Fibroblast of lung (primary cell): ENCODE data around the gene TSC22D1.

Source experiments
- EZH2 ChIP-seq: IDR thresholded peaks from 2 replicates; pipeline ENCODE4 v1.5.1; 2012; ENCODE audit warnings: low read length, control low read depth, mild to moderate bottlenecking; ENCODE audit errors: missing control alignments
- TF ChIP-seq, protein P1 (sequence below), 2 donors: IDR thresholded peaks in 1 of 2; conservative IDR thresholded peaks in 1 of 2; 1 replicate in 1 of 2; 2 replicates in 1 of 2; pipeline ENCODE4 v1.5.1; 2011 to 2012; ENCODE audit warnings: low read length in 2 of 2, control low read depth in 1 of 2, inconsistent platforms in 1 of 2, low read depth in 1 of 2, mild to moderate bottlenecking in 1 of 2

DNA sequence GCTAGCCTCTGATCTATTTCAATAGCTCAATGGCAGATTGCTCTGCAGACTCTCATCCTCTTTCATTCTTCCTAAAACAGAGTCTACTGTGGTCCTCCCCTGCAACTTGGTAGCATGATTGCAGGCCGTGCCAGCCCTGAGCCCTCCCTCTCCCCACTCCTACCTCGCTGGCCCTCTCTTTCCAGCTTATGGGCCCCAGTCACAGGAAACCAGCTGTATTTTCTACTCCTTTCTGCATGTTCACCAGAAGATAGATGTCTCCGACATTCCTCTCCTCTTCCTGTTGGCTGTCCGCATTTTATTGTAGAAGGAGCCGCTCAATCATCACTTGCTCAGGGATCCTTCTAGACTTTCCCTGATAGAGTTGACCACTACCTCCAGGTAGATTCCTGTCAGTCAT, 152.3 kb downstream of the TSC22D1 start:
- TF ChIP-seq EZH2: no peak
- TF ChIP-seq, protein P1, sequence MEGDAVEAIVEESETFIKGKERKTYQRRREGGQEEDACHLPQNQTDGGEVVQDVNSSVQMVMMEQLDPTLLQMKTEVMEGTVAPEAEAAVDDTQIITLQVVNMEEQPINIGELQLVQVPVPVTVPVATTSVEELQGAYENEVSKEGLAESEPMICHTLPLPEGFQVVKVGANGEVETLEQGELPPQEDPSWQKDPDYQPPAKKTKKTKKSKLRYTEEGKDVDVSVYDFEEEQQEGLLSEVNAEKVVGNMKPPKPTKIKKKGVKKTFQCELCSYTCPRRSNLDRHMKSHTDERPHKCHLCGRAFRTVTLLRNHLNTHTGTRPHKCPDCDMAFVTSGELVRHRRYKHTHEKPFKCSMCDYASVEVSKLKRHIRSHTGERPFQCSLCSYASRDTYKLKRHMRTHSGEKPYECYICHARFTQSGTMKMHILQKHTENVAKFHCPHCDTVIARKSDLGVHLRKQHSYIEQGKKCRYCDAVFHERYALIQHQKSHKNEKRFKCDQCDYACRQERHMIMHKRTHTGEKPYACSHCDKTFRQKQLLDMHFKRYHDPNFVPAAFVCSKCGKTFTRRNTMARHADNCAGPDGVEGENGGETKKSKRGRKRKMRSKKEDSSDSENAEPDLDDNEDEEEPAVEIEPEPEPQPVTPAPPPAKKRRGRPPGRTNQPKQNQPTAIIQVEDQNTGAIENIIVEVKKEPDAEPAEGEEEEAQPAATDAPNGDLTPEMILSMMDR (conservative IDR thresholded peaks at IDR 0.05 in 1 of 2, IDR thresholded peaks at IDR 0.05 in 1 of 2; ENCODE audit: low read depth in 1 of 2, low read length in 2 of 2): no peak
